H1 (cell line): Measurements from ENCODE around the gene TBC1D7. TPM values are rescaled to one million over a fixed set of nuclear protein-coding genes. Genes with fewer than 3 reads are reported as not detected.

ENCODE experiments used
- CTCF ChIA-PET: fragments of 300-600 bp; sonication (Branson Sonifier 250); formaldehyde crosslinking; loops from one replicate; lab custom pipeline; 2021; ENCODE audit not compliant: partially characterized antibody; lab: Charles Lee
- POLR2A ChIA-PET: fragments of 300-600 bp; sonication (Branson Sonifier 250); formaldehyde crosslinking; loops from one replicate; lab custom pipeline; 2021; ENCODE audit warnings: inconsistent platforms; ENCODE audit not compliant: partially characterized antibody; lab: Charles Lee
- DNase-seq, 2 experiments: peaks; one replicate each; pipeline versions ENCODE4 v3.0.0 to v3.0.0-alpha.2; 2010 to 2022; ENCODE audit warnings: low spot score in 2 of 2, low read depth in 1 of 2, mixed read lengths in 1 of 2
- FAIRE-seq: peaks from 2 replicates; lab custom pipeline; 2011; peaks lifted over from hg19 to GRCh38; lab: Jason Lieb, UNC
- H2AFZ ChIP-seq: 2 replicates; pipeline ENCODE4 v1.8.1; 2012; ENCODE audit warnings: low read length, inconsistent platforms
- H2AK5ac ChIP-seq: 2 replicates; pipeline ENCODE4 v1.6.1; 2013; ENCODE audit warnings: low read depth, low read length
- H2BK120ac ChIP-seq: replicated peaks from 2 replicates; pipeline ENCODE3; 2013; ENCODE audit warnings: low read depth, low read length, inconsistent platforms
- H2BK12ac ChIP-seq: 2 replicates; pipeline ENCODE4 v1.6.1; 2013; ENCODE audit warnings: low read depth, low read length
- H2BK15ac ChIP-seq: 2 replicates; pipeline ENCODE4 v1.6.1; 2013; ENCODE audit warnings: low read length
- H2BK20ac ChIP-seq: 2 replicates; pipeline ENCODE4 v1.6.1; 2013; ENCODE audit warnings: low read length
- H2BK5ac ChIP-seq: 2 replicates; pipeline ENCODE4 v1.6.1; 2013; ENCODE audit warnings: low read depth, low read length
- H3K14ac ChIP-seq: 2 replicates; pipeline ENCODE4 v1.6.1; 2013; ENCODE audit warnings: inconsistent platforms; ENCODE audit not compliant: insufficient read length
- H3K18ac ChIP-seq: 2 replicates; pipeline ENCODE4 v1.6.1; 2013; ENCODE audit warnings: low read length; ENCODE audit errors: extremely low read depth
- H3K23ac ChIP-seq: 2 replicates; pipeline ENCODE4 v1.6.1; 2013; ENCODE audit warnings: inconsistent platforms; ENCODE audit not compliant: insufficient read length
- H3K23me2 ChIP-seq: 2 replicates; pipeline ENCODE4 v1.6.1; 2013; ENCODE audit warnings: low read depth, low read length
- H3K27ac ChIP-seq: 2 replicates; pipeline ENCODE4 v1.6.1; 2011; ENCODE audit warnings: low read depth, low read length, inconsistent platforms
- H3K27me3 ChIP-seq, 4 experiments: replicated peaks in 1 of 4; 1 replicate in 1 of 4; 2 replicates in 3 of 4; pipeline versions ENCODE4 v1.6.1 to v1.8.1; 2011 to 2013; ENCODE audit warnings: low read length in 3 of 4, mild to moderate bottlenecking in 3 of 4, inconsistent platforms in 2 of 4, mixed read lengths in 2 of 4, moderate library complexity in 1 of 4; ENCODE audit not compliant: control insufficient read depth in 3 of 4, insufficient read depth in 3 of 4; ENCODE audit errors: extremely low read depth in 1 of 4
- H3K36me3 ChIP-seq, 4 experiments: 2 replicates each; pipeline versions ENCODE4 v1.6.1 to v1.8.1; 2011 to 2013; ENCODE audit warnings: mild to moderate bottlenecking in 4 of 4, low read length in 3 of 4, moderate library complexity in 2 of 4, control low read depth in 1 of 4, inconsistent platforms in 1 of 4; ENCODE audit not compliant: insufficient read depth in 4 of 4, control insufficient read depth in 2 of 4
- H3K4ac ChIP-seq: replicated peaks from 2 replicates; pipeline ENCODE3; 2013; ENCODE audit warnings: low read length, low read depth, mixed read lengths, inconsistent platforms; ENCODE audit not compliant: insufficient read length
- H3K4me1 ChIP-seq, 4 experiments: replicated peaks in 1 of 4; 1 replicate in 1 of 4; 2 replicates in 3 of 4; pipeline versions ENCODE4 v1.6.1 to v1.8.1; 2011 to 2013; ENCODE audit warnings: low read length in 3 of 4, inconsistent platforms in 2 of 4, mixed read lengths in 1 of 4; ENCODE audit not compliant: insufficient read depth in 4 of 4, control insufficient read depth in 3 of 4
- H3K4me2 ChIP-seq, 2 experiments: 2 replicates each; pipeline versions ENCODE4 v1.6.1 to v1.8.1; 2011 to 2013; ENCODE audit warnings: low read depth in 2 of 2, low read length in 2 of 2, control low read depth in 1 of 2, inconsistent platforms in 1 of 2, mild to moderate bottlenecking in 1 of 2; ENCODE audit not compliant: insufficient read depth in 1 of 2
- H3K4me3 ChIP-seq, 4 experiments: fragments of 200-600, 300-600 bp in 1 of 4; sonication (generic), shearing (Covaris generic), sonication (Bioruptor Twin) in 1 of 4; 2 replicates each; pipeline versions ENCODE4 v1.5.1 to v1.8.1; 2011 to 2016; ENCODE audit warnings: low read length in 4 of 4, low read depth in 3 of 4, control low read depth in 2 of 4, inconsistent platforms in 2 of 4, mild to moderate bottlenecking in 2 of 4, mixed read lengths in 1 of 4, moderate library complexity in 1 of 4; ENCODE audit not compliant: insufficient read depth in 2 of 4; ENCODE audit errors: extremely low read depth in 1 of 4
- H3K56ac ChIP-seq: replicated peaks from 2 replicates; pipeline ENCODE3; 2013; ENCODE audit warnings: low read depth, mild to moderate bottlenecking, mixed read lengths, low read length, inconsistent platforms; ENCODE audit not compliant: insufficient read length
- H3K79me1 ChIP-seq: 2 replicates; pipeline ENCODE4 v1.6.1; 2013; ENCODE audit warnings: low read depth, low read length, control low read depth
- H3K79me2 ChIP-seq, 2 experiments: 2 replicates each; pipeline versions ENCODE4 v1.6.1 to v1.8.1; 2012 to 2013; ENCODE audit warnings: low read length in 2 of 2, mild to moderate bottlenecking in 2 of 2, inconsistent platforms in 1 of 2; ENCODE audit not compliant: insufficient read depth in 2 of 2, control insufficient read depth in 1 of 2
- H3K9ac ChIP-seq, 4 experiments: replicated peaks in 1 of 4; 1 replicate in 1 of 4; 2 replicates in 3 of 4; pipeline versions ENCODE4 v1.6.1 to v1.8.1; 2011 to 2013; ENCODE audit warnings: low read depth in 3 of 4, low read length in 3 of 4, control low read depth in 2 of 4, mild to moderate bottlenecking in 2 of 4, moderate library complexity in 2 of 4, inconsistent platforms in 1 of 4; ENCODE audit errors: extremely low read depth in 1 of 4
- H3K9me3 ChIP-seq, 2 experiments: 2 replicates each; pipeline versions ENCODE4 v1.6.1 to v1.8.1; 2012 to 2013; ENCODE audit warnings: mild to moderate bottlenecking in 2 of 2, moderate library complexity in 2 of 2, control low read depth in 1 of 2, inconsistent platforms in 1 of 2, low read depth in 1 of 2, low read length in 1 of 2, mixed read lengths in 1 of 2; ENCODE audit not compliant: insufficient read depth in 2 of 2
- H4K20me1 ChIP-seq, 2 experiments: replicated peaks in 1 of 2; 2 replicates each; pipeline versions ENCODE3 to v1.8.1; 2011 to 2013; ENCODE audit warnings: inconsistent platforms in 2 of 2, low read length in 2 of 2, mild to moderate bottlenecking in 1 of 2; ENCODE audit not compliant: insufficient read depth in 2 of 2, control insufficient read depth in 1 of 2
- H4K5ac ChIP-seq: 2 replicates; pipeline ENCODE4 v1.6.1; 2013; ENCODE audit warnings: low read length, low read depth, mixed read lengths, inconsistent platforms; ENCODE audit not compliant: insufficient read length
- H4K8ac ChIP-seq: 2 replicates; pipeline ENCODE4 v1.8.0; 2013; ENCODE audit warnings: mild to moderate bottlenecking, moderate library complexity, low read length, inconsistent platforms; ENCODE audit not compliant: insufficient read depth; ENCODE audit errors: extremely low read depth
- H4K91ac ChIP-seq: replicated peaks from 2 replicates; pipeline ENCODE3; 2013; ENCODE audit warnings: low read length, mixed read lengths, inconsistent platforms; ENCODE audit not compliant: insufficient read length
- BACH1 ChIP-seq: IDR thresholded peaks from 2 replicates; pipeline ENCODE4 v1.6.1; 2012; ENCODE audit warnings: low read length, improper control_type of control experiment
- CTBP2 ChIP-seq: IDR thresholded peaks from 2 replicates; pipeline ENCODE4 v1.7.0; 2011; ENCODE audit warnings: borderline replicate concordance, mild to moderate bottlenecking, moderate library complexity, mixed read lengths, low read length; ENCODE audit not compliant: insufficient read depth, insufficient read length
- EP300 ChIP-seq, 2 experiments: IDR thresholded peaks; 1 replicate in 1 of 2; 2 replicates in 1 of 2; pipeline ENCODE4 v1.6.1; 2011 to 2012; ENCODE audit warnings: low read depth in 2 of 2, low read length in 2 of 2, mild to moderate bottlenecking in 2 of 2, borderline replicate concordance in 1 of 2, inconsistent platforms in 1 of 2, moderate library complexity in 1 of 2
- EZH2 ChIP-seq: fragments of 200-600 bp; sonication (generic); IDR thresholded peaks from 2 replicates; pipeline ENCODE4 v1.7.1; 2012; ENCODE audit warnings: low read depth, mild to moderate bottlenecking, moderate library complexity, low read length, inconsistent platforms; ENCODE audit not compliant: severe bottlenecking
- GABPA ChIP-seq: IDR thresholded peaks from 2 replicates; pipeline ENCODE4 v1.6.1; 2011; ENCODE audit warnings: mild to moderate bottlenecking, low read length, moderate library complexity, borderline replicate concordance; ENCODE audit not compliant: insufficient read depth
- HDAC6 ChIP-seq: IDR thresholded peaks from one replicate; pipeline ENCODE4 v1.7.1; 2012; ENCODE audit warnings: low read depth, mild to moderate bottlenecking, inconsistent platforms, low read length, moderate library complexity
- SIRT6 ChIP-seq: IDR thresholded peaks from one replicate; pipeline ENCODE4 v1.7.1; 2012; ENCODE audit warnings: low read length, inconsistent platforms
- SP4 ChIP-seq: IDR thresholded peaks from 2 replicates; pipeline ENCODE4 v1.6.1; 2012; ENCODE audit warnings: low read length, inconsistent platforms
- SUZ12 ChIP-seq: fragments of 200-600 bp; sonication (generic); IDR thresholded peaks from 2 replicates; pipeline ENCODE4 v1.6.1; 2012; ENCODE audit warnings: mild to moderate bottlenecking, inconsistent platforms, low read length, moderate library complexity, mixed read lengths
- TAF7 ChIP-seq: optimal IDR thresholded peaks from 2 replicates; pipeline ENCODE3; 2011; ENCODE audit warnings: low read depth, mild to moderate bottlenecking, inconsistent platforms, low read length, moderate library complexity, borderline replicate concordance
- WGBS, 2 experiments: shearing (Covaris generic) in 1 of 2; methylation state at CpG; one replicate each; pipeline versions ENCODE4 v1.1.6 to v1.1.7; 2013 to 2015; ENCODE audit warnings: low lambda C conversion rate in 2 of 2, mixed read lengths in 2 of 2, inconsistent platforms in 1 of 2, low coverage in 1 of 2, missing lambda C conversion rate in 1 of 2; ENCODE audit not compliant: insufficient replicate concordance in 2 of 2, insufficient coverage in 1 of 2, insufficient read length in 1 of 2; ENCODE audit errors: extremely low coverage in 1 of 2, missing lambda C conversion rate in 1 of 2; 5-methylcytosine and 5-hydroxymethylcytosine counted together
- polyA plus RNA-seq, 7 experiments: library from polyadenylated mRNA; depleted of rRNA in 3 of 7; stranded (reverse) in 5 of 7; unstranded in 2 of 7; fragments of >200 nt in 5 of 7; fragments of 200-250 nt in 2 of 7; gene quantifications; 1 replicate in 5 of 7; 2 replicates in 1 of 7; 4 replicates in 1 of 7; pipeline versions ENCODE4 v1.2.1 to v1.2.3, GENCODE V29; 2011 to 2013; ENCODE audit warnings: missing spikeins in 2 of 7, mixed read lengths in 2 of 7
- total RNA-seq: library from RNA; stranded (reverse); fragmentation: NEBNext Ultra II Directional; extraction: Animal tissue kit (Norgen Biotek cat#: 25700); gene quantifications from 2 replicates; pipeline ENCODE4 v1.2.1, GENCODE V29; 2021
- TF ChIP-seq, protein P1 (sequence below), 3 experiments: IDR thresholded peaks; 1 replicate in 2 of 3; 2 replicates in 1 of 3; pipeline versions ENCODE4 v1.5.1 to v1.6.1; 2011; ENCODE audit warnings: low read length in 3 of 3, mild to moderate bottlenecking in 3 of 3, inconsistent platforms in 2 of 3, low read depth in 1 of 3, moderate library complexity in 1 of 3; ENCODE audit not compliant: insufficient read depth in 1 of 3; ENCODE audit errors: control extremely low read depth in 1 of 3

The TBC1D7 gene
- total and polyA plus RNA-seq, 2 of the 8 experiments (the other 6 are each of a cell fraction or from before 2014, with no cell fraction given), result 46.1 to 55.2 TPM

GRCh38 chr6:13260831-13261230 is 67.5 kb downstream of the TBC1D7 start:
- no peak for FAIRE-seq
- no peak overlapping the region for H3K4ac ChIP-seq
- no peak overlapping the region for H3K14ac ChIP-seq
- H4K8ac ChIP-seq, result no peak overlapping the region
- H2BK20ac ChIP-seq, result no peak overlapping the region
- no peaks in the 10 kb centered on the region for H4K20me1 ChIP-seq
- H3K4me2 ChIP-seq, result no peak overlapping the region
- no peak overlapping the region for H3K56ac ChIP-seq
- H3K36me3 ChIP-seq, result no peaks in the 10 kb centered on the region
- ChIA-PET POLR2A (no interaction called here), CTCF (interaction anchor here (0.5 to 2.0 kb wide), 2 partner anchors 17 to 21 kb away, joined by 3 to 6 read pairs; no protein-coding TSS in a partner anchor)
- H3K23ac ChIP-seq, result no peak overlapping the region
- no peaks in the 10 kb centered on the region; a peak in 1 of 4 replicates for H3K79me2 ChIP-seq
- no peak overlapping the region for H3K18ac ChIP-seq
- H3K9ac ChIP-seq, result no peak overlapping the region
- H2BK120ac ChIP-seq, result no peak overlapping the region
- H3K27ac ChIP-seq, result no peak overlapping the region
- no peak overlapping the region for H2AK5ac ChIP-seq
- H3K9me3 ChIP-seq, result peaks cover 4 to 6% of the 10 kb centered on the region in 2 experiments
- no peak overlapping the region for H2BK15ac ChIP-seq
- 0 out of 7 replicates have a peak, but pooled peaks cover 0 to 2% (median 0%) of the 10 kb centered on the region in 4 experiments for H3K4me1 ChIP-seq
- no peak overlapping the region for H4K5ac ChIP-seq
- no peak overlapping the region for H2BK5ac ChIP-seq
- H3K27me3 ChIP-seq, result no peaks in the 10 kb centered on the region
- H4K91ac ChIP-seq, result no peak overlapping the region
- no peak overlapping the region for H3K4me3 ChIP-seq
- 94% methylated on average over 5 of the region's 5 CpGs; no CpG with 5 or more reads in 1 of the 2 experiments for WGBS, 2 experiments
- no peaks in the 10 kb centered on the region; the same call in 1 of the 2 replicates for H3K79me1 ChIP-seq
- no peak overlapping the region for H2AFZ ChIP-seq
- no peaks in the 10 kb centered on the region for H3K23me2 ChIP-seq
- no peak for DNase-seq
- no peak overlapping the region for H2BK12ac ChIP-seq
- TF ChIP-seq BACH1, result no peak
- no peak for TF ChIP-seq SP4
- TF ChIP-seq EP300 (IDR thresholded peaks at IDR 0.05; ENCODE audit: borderline replicate concordance in 1 of 2, low read depth in 2 of 2, low read length in 2 of 2), result no peak
- TF ChIP-seq, protein P1, sequence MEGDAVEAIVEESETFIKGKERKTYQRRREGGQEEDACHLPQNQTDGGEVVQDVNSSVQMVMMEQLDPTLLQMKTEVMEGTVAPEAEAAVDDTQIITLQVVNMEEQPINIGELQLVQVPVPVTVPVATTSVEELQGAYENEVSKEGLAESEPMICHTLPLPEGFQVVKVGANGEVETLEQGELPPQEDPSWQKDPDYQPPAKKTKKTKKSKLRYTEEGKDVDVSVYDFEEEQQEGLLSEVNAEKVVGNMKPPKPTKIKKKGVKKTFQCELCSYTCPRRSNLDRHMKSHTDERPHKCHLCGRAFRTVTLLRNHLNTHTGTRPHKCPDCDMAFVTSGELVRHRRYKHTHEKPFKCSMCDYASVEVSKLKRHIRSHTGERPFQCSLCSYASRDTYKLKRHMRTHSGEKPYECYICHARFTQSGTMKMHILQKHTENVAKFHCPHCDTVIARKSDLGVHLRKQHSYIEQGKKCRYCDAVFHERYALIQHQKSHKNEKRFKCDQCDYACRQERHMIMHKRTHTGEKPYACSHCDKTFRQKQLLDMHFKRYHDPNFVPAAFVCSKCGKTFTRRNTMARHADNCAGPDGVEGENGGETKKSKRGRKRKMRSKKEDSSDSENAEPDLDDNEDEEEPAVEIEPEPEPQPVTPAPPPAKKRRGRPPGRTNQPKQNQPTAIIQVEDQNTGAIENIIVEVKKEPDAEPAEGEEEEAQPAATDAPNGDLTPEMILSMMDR (IDR thresholded peaks at IDR 0.05; ENCODE audit: control extremely low read depth in 1 of 3, insufficient read depth in 1 of 3, low read depth in 1 of 3, low read length in 3 of 3), result no peak
- TF ChIP-seq GABPA, result no peak
- TF ChIP-seq CTBP2, result no peak
- TF ChIP-seq HDAC6, result no peak
- TF ChIP-seq SIRT6, result no peak
- TF ChIP-seq SUZ12, result no peak
- no peak for TF ChIP-seq EZH2
- TF ChIP-seq TAF7, result no peak
